HK-2 (cell line): ENCODE results near the gene TMPRSS11D.
A peak's percentile ranks its signal among the peaks of the same experiment; 100 is the strongest.

Source experiments
- DNase-seq: peaks from one replicate; pipeline ENCODE4 v3.0.0-alpha.2; 2018; ENCODE audit not compliant: unreplicated experiment

The TMPRSS11D gene

GRCh38 chr4:67886281-67886680 lies 2.5 kb upstream of the TMPRSS11D start:
- no peak for DNase-seq

GRCh38 chr4:67885762-67886161 lies 2.0 kb upstream of the TMPRSS11D start:
- DNase-seq = peak; percentile 43

GRCh38 chr4:67884701-67885100 lies 899 bp upstream of the TMPRSS11D start:
- no peak for DNase-seq

GRCh38 chr4:67883458-67883857 lies 344 bp downstream of the TMPRSS11D start:
- no peak for DNase-seq

DNA sequence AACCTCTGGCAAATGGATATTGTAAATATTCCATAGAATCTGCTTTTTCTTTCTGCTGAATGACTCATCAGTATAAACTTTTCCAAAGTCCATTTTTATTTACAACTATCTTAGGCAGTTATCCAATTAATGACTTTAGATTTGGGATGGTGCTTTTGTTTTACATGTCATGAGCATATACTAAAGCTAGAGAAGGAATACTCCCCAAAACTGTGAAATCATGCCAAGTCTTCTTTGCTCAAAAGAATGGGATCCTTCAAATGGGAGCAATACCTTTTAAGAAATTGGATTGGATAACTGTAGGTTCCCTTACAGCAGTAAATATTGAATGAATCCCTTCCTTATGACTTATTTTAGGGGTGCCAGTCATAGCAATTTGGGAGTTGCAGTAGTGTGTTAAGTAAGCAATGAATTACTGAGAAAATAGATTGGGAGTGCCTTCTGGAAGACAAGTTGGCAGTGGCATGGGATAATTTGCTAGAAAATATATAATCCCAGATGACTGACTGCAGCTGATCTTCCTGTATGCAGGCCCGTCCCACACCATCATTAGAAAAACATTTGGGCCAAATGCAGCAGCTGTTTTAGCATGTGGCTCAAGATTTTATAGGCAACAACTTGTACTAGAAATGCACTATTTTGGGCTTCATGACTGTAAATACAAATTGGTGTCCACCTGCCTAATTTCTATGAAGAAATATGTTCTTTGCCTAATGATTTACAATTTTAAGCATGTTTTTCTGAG lies 2.8 kb downstream of the TMPRSS11D start:
- no peak for DNase-seq

DNA sequence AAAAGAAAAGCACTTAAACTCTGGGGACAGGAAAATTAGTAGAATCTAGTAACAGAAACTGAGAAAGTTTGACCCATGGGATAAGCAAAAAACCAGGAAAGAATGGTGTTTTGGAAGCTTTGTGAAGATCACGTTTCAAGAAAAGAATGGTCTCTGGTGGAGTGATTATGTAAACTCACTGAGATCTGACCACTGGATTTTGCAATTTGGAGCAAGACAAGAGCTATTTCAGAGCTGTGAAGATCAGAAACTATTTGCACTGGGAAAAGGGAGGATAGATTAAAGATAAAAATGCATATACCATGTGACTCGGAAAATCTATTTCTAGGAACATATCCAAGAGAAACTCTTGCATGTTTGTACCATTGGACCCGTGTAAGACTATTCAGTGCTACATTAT lies 4.3 kb downstream of the TMPRSS11D start:
- no peak for DNase-seq

- DNase-seq = no peak
These were observed 6.7 kb downstream of the TMPRSS11D start for GRCh38 chr4:67877086-67877485.

- no peak for DNase-seq
These were observed 8.8 kb downstream of the TMPRSS11D start for GRCh38 chr4:67874986-67875385.

DNA sequence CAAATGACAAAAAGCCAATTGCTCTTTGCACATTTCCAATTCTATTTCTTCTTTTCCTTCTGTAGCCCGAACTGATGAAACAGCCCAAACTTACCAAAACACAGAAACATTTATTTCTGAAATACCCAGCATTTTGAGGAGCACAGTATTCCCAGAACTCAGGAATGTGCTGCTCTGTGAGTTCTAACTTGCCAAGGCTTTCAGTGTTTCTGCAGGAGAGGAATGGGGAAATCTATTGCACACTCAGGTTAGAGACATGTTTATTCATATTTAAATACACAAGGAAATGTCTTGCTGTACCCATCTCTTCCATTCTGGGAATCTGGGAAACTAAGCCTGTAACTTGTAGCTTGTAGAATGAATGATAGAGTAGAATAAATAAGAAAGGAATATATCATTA lies 10.7 kb downstream of the TMPRSS11D start:
- no peak for DNase-seq

DNA sequence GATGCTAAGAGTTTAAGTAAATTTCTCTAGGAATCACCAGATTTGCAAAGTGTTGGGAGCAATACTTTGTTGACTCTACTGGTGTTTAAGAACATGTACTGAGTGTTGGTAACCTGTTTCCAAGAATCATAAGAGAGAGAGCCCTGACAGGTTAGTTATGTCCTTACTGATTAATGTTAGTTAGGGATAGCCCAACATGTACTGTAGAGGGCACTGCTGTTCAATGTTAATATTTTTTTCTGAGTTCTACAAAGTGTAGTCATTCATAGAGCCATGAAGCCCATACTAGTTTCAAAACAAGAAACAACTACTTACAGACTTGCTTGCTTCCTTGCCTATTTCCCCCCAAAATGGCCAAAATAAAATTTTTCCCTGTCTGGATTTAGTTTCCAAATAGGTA lies 11.9 kb downstream of the TMPRSS11D start:
- DNase-seq = no peak

GRCh38 chr4:67869580-67870190 lies 14.1 kb downstream of the TMPRSS11D start:
- no peak for DNase-seq

DNA sequence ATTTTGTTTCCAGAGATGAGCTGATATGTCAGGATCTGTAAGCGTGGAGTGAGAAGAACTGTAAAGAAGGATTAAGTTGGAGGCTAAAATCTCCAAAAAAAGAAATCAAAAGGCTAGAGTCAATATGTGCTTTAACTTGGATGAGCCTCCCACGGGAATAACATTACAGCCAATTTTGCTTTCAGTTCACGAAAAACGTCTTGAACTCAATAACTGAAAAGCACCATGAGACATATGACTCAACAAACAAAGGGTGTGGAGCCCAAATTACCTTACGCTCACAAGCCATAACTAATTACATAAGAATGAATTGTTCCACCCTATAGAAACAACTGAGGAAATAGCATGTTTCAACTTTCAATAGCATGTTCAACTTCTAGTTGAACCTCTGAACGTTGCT lies 22.3 kb downstream of the TMPRSS11D start:
- DNase-seq = no peak

DNA sequence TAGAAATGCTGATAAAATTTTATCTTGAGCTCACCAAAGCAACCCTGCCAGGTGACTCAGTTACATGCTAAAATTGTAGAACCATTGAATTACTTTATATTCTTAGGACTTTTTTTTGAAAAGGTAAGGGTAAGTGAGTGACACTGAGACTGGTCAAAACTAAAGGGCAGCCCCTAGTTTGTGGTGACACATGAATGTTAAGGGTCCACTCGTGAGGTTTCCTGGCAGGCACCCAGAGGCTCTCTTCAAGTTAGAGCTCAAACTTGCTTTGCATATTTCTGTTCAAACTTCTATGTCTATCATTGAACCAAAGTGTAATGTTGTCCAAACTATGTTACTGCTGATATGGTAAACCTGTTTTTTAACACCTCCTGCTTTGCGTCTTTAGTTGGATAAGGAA lies 30.5 kb downstream of the TMPRSS11D start:
- DNase-seq = no peak

GRCh38 chr4:67820903-67821302 lies 62.9 kb downstream of the TMPRSS11D start:
- no peak for DNase-seq

DNA sequence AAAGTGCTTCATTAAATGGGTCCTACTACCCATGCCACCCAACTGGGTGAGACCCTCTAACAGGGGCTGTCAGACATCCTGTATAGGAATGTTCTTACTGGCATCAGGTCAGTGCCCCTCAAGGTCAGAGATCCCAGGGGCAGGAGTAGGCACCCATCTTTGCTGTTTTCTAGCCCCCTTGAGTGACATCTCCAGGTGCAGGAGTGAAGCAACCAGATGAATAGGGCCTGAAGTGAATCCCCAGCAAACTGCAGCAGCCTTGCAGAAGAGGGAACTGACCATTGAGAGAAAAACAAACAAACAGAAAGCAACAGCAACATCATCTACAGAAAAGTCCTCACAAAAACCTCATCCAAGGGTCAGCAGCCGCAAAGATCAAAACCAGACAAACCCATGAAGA lies 73.8 kb downstream of the TMPRSS11D start:
- no peak for DNase-seq

GRCh38 chr4:67809502-67809901 lies 74.3 kb downstream of the TMPRSS11D start:
- DNase-seq = no peak

- DNase-seq = no peak
These were observed 87.0 kb downstream of the TMPRSS11D start for GRCh38 chr4:67796810-67797209.

DNA sequence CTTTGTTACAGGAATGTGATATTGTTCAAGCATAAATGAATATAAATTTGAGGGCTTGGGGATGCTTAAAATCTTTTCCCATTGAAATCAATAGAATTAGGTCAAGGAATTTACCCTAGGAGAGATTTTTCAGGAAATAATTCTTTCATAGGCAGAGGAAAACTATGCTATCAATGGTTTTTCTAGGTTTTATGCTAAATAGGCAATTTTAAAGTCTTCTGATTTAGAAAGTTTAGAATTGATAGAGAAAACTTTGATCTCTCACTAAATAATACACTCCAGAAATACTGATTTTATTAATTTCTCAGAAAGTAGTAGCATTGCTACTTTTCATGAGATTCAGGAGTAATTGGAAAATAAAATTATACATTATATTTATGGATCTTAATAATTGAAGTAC lies 93.1 kb downstream of the TMPRSS11D start:
- DNase-seq = no peak

DNA sequence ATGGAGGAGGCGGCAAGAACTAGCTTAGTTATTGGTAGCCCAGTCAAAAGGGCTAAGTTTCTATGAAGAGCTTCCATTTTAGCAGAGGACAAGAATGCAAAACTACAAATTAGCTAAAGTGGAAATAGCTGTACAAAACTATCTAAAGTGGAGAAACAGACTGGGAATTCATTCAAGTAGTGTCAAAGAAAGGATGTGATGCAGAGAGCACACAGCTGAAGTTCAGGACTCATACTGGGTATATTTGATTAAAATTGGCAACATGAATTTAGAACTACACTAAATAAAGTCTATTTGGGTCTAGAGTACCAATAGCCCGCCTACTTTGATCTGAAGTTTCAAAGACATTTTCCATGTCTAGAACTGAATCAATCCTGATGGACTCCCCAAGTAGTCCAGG lies 96.5 kb downstream of the TMPRSS11D start:
- DNase-seq = no peak

- no peak for DNase-seq
These were observed 98.3 kb downstream of the TMPRSS11D start for GRCh38 chr4:67785528-67785927.

- no peak for DNase-seq
These were observed 104.2 kb downstream of the TMPRSS11D start for GRCh38 chr4:67779631-67780030.

GRCh38 chr4:67776746-67777145 lies 107.1 kb downstream of the TMPRSS11D start:
- no peak for DNase-seq
